NCI-H2081 treated with DMSO at 0.1 percent for 48 hours (cell line): ENCODE measurements around the gene CLTCL1.
"Not testable (repeated sequence)": the region's sequence is repeated elsewhere in the genome, so short reads cannot be mapped to it uniquely, and the experiment has no call there.

Experiments
- DNase-seq: peaks from one replicate; lab custom pipeline; 2025; lab: John Stamatoyannopoulos, UW

Gene CLTCL1

GRCh38 chr22:19291580-19292457, at the start of gene CLTCL1:
Gene CLTCL1 (minus strand): TSS chr22:19291719. CDS start chr22:19291641, 78 bp downstream.
- no peak for DNase-seq

DNA sequence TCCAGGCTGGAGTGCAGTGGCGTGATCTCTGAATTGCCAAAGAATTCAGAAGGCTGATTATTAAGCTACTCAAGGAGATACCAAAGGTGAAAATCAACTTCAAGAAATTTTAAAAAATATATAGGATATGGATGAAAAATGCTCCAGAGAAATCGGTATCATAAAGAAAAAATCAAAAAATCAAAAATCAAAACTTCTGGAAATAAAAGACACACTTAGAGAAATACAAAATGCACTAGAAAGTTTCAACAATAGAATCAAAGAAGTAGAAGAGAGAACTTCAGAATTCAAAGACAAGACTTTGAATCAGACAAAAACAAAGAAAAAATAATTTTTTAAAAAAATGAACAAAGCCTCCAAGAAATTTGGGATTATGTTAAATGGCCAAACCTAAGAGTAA, 45.6 kb upstream of the CLTCL1 start:
- DNase-seq: no peak

GRCh38 chr22:19336133-19337075, 44.9 kb upstream of the CLTCL1 start:
- DNase-seq: no peak

DNA sequence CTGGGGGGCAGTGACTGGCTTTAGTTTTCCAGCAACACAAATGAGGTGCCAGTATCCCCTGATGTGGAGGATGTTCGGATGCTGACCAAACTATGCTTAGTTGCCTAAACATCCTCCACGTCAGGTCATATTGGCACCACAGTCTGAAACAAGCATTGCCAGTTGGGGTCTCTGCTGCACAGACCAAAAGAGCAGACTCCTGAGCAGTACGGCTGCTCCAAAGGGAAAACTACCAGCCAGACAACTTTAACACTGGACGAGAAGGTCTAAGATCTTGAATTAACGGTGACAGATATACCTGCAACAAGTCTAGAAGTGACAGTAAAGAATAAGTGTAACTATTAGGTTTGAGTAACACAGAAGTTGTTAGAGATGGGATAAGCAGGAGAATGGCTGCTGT, 40.5 kb upstream of the CLTCL1 start:
- DNase-seq: no peak

GRCh38 chr22:19331474-19331873, 40.0 kb upstream of the CLTCL1 start:
- no peak for DNase-seq

DNA sequence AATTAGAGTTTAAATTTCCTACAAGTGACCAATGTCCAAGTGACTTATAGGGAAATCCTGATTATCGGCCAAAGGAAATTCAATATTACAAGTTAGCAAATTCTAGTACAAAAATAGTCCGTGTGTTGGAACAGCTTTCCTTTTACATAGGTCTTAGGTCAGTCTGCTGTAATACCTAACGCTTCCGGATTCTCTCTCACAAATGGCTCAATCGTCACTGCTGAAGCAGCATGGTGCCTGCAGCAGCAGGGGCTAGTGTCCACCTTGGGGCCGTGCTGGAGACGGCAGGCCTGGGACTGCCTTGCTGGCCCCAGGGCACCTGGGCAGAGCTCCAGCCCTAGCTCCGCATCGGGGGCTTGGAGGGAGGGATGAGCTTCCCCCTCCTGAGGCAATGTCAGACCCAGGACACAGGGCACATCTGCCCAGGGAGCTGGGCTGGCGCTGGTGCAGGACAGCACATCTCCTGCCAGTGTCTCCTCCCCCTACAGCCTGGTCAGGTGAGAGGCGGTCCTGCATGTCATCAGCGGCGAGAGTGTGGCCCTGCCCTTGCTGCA, 39.4 kb upstream of the CLTCL1 start:
- DNase-seq: no peak

GRCh38 chr22:19330205-19330604, 38.7 kb upstream of the CLTCL1 start:
- DNase-seq: not testable (repeated sequence)

DNA sequence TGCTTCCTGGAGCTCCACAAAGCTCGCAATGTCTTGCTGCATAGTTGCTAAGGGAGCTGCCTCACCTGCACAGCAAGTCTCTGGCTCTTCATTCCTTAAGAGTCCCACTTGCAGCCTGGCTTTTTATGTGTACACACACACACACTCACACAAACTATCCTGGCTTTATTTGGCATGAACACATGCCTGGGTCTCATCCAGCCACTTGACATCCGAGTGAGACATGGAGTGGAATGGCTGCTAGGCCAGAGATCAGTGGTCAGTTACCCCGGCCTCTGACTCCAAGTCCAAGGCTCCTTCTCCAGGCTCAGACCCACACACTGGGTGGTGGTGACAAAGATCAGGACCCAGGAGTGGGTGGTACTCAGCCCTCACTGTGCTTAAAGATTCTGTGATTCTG, 37.9 kb upstream of the CLTCL1 start:
- no peak for DNase-seq

- DNase-seq: no peak
Measured at GRCh38 chr22:19325296-19325948, 33.9 kb upstream of the CLTCL1 start.

- not testable (repeated sequence) for DNase-seq
Measured at GRCh38 chr22:19323420-19323819, 31.9 kb upstream of the CLTCL1 start.

DNA sequence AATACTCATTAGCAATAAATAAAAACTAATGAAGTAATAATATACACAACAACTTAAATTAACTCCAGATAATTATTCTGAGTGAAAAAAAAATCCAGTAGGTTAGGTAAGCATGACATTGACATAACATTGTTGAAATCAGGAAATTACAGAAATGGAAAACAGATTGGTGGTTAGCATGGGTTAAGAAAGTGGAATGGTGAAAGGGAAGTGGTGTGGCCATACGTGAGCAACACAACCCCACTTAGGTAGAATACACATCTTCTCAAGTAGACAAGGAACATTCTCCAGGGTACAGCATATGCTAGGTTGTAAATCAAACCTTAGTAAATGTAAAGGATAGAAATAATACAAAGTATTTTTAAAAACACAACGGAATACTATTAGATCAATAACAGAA, 30.2 kb upstream of the CLTCL1 start:
- DNase-seq: no peak

DNA sequence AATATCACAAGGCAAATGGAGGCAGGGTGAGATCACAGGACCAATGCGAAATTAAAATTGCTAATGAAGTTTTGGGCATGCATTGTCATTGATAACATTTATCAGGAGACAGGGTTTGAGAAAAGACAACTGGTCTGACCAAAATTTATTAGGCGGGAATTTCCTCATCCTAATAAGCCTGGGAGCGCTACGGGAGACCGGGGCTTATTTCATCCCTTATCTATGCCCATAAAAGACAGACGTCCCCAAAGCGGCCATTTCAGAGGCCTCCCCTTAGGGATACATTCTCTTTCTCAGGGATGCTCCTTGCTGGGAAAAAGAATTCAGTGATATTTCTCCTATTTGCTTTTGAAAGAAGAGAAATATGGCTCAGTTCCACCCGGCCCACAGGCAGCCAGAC, 28.6 kb upstream of the CLTCL1 start:
- DNase-seq: not testable (repeated sequence)

DNA sequence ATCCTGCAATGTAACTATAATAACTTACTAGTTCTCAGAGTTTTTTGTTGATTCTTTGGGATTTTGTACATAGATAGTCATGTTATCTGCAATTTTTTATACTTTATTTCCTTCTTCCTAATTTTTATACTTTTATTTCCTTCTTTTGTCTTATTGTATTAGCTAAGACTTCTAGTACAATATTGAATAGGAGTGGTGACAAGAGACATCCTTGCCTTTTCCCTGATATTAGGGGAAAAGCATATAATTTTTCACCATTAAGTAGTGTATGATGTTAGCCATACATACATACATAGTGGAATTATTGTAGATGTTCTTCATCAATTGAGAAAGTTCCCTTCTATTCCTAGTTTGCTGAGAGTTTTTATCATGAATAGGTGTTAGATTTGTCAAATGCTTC, 27.8 kb upstream of the CLTCL1 start:
- no peak for DNase-seq

DNA sequence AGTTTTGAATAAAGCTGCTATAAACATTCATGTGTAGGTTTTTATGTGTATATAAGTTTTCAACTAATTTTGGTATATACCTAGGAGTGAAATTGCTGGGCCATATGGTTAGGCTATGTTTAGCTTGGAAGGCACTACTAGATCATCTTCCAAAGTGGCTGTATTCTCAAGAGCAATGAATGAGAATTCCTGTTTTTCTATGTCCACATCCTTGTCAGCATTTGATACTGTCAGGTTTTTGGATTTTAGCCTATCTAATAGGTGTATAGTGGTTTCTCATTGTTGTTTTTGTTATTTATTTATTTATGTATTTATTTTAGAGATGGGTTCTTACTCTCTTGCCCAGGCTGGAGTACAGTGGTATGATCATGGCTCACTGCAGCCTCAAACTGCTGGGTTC, 26.3 kb upstream of the CLTCL1 start:
- DNase-seq: no peak

DNA sequence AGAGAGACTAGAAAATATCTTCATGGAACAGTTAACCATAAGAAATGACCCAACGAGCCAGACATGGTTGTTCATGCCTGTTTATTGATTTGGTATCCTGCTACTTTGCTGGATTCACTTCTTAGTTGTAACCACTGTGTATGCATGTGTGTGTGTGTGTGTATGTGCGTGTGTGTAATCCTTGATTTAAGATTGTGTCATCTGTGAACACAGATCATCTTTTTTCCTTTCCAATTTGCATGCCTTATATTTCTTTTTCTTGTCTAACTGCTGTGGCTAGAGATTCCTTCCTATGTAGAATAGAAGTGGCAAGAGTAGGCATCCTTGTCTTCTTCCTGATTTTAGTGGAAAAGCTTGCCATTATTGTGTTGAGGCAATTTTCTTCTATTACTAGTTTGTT, 16.4 kb upstream of the CLTCL1 start:
- no peak for DNase-seq

GRCh38 chr22:19306535-19306934, 15.0 kb upstream of the CLTCL1 start:
- DNase-seq: not testable (repeated sequence)

DNA sequence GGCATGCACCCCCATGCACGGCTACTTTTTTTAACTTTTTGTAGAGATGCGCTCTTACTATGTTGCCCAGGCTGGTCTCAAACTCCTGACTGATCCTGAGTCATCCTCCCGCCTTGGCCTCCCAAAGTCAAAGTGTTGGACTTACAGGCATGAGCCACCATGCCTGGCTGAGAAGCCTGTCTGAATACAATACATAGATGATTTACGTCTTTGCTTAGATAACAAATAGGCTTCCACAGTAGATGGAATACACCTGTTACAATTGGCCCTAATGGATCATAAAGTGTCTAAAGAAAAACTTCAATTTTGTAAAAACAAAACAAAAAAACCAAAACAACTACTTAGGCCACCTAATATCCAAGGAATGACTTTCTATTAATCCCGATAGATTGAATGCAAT, 13.0 kb upstream of the CLTCL1 start:
- DNase-seq: no peak

- no peak for DNase-seq
Measured at GRCh38 chr22:19303785-19304184, 12.3 kb upstream of the CLTCL1 start.

DNA sequence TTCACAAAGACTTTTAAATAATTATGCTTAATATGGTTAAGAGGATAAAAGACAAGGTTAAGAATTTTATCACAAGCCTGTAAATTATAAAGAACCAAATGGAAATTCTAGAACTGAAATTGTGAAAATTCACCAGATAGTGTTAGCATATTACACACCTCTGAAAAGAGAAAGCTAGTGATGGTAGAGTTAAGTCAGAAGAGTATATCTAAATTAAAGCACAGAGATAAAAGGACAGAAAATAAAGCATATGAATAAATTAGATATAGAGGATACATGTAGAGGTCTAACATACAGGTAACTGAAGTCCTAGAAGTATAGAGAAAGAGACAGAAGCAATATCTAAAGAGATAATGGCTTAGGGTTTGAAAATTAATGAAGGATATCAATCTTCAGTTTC, 4.2 kb upstream of the CLTCL1 start:
- DNase-seq: no peak

DNA sequence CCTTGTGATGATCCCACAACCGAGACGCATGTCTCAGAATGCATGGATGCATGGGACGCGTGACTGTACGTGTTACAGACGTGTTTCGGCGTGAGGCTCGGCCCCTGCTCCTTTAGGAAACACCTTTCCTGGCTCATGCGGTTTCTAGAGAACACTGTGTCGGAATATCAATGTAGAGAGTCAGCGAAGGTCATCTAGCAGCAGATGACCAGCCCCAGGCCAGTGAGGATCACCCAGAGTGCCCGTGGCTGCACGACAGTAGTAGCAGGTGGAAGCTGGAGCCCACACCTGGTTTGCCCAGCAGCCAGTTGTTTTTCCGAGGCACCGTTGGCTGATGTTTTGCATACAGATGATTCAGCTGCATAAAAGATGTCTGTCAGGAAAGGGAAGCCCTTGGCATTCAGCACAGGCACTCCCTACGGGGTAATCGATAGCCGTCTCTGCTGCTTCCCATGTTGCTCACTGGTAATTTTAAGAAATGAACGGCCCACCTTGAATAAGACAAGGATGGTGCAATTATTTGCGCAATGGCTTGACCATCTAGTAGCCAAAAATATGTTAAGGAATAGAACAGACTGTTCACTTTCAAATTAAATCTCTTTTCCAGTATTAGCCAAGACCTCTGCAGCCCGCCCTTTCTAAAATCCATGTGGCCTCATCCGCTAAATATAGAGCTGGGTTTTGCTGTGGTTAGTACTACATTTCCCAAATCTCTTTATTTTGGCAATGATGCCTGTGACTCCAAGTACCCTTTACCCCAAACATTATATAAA, 1.1 kb upstream of the CLTCL1 start:
- no peak for DNase-seq

- no peak for DNase-seq
Measured at GRCh38 chr22:19291218-19291579, 320 bp downstream of the CLTCL1 start.
